Chondrocyte (in vitro differentiated cells): ENCODE results near the gene SAMD5. TPM values are rescaled to one million over a fixed set of nuclear protein-coding genes. Genes with fewer than 3 reads are reported as not detected.
"Not testable (repeated sequence)": the region's sequence is repeated elsewhere in the genome, so short reads cannot be mapped to it uniquely, and the experiment has no call there.

ENCODE experiments used
- DNase-seq: peaks from one replicate; pipeline ENCODE4 v3.0.0; 2021; ENCODE audit warnings: mixed read lengths, low spot score
- H3K27ac Mint-ChIP-seq: one replicate; pipeline ENCODE4 v1.8.0; 2021; ENCODE audit warnings: mild to moderate bottlenecking, moderate library complexity, mixed read lengths; ENCODE audit not compliant: unreplicated experiment
- H3K27me3 Mint-ChIP-seq: 2 replicates; pipeline ENCODE4 v1.8.0; 2021; ENCODE audit warnings: low read depth, mixed read lengths
- H3K36me3 Mint-ChIP-seq: 2 replicates; pipeline ENCODE4 v1.8.0; 2021; ENCODE audit warnings: low read depth, mixed read lengths
- H3K4me1 Mint-ChIP-seq: 2 replicates; pipeline ENCODE4 v1.8.0; 2021; ENCODE audit warnings: low read depth, mild to moderate bottlenecking, mixed read lengths
- H3K4me3 Mint-ChIP-seq: one replicate; pipeline ENCODE4 v1.8.0; 2021; ENCODE audit warnings: mild to moderate bottlenecking, moderate library complexity, mixed read lengths; ENCODE audit not compliant: unreplicated experiment
- H3K9me3 Mint-ChIP-seq: 2 replicates; pipeline ENCODE4 v1.8.0; 2021; ENCODE audit warnings: low read depth, mixed read lengths
- total RNA-seq: library from RNA; stranded (reverse); gene quantifications from 3 replicates; pipeline ENCODE4 v1.2.1, GENCODE V29; 2021
- TF ChIP-seq, protein P1 (sequence below): fragments of 200-600 bp; sonication (generic); IDR thresholded peaks from 2 replicates; pipeline ENCODE4 v1.5.0; 2021; ENCODE audit warnings: antibody characterized with exemption, mild to moderate bottlenecking, moderate library complexity

The SAMD5 gene
- total RNA-seq, 1 donor from 2014 or later = 9.2 TPM

DNA sequence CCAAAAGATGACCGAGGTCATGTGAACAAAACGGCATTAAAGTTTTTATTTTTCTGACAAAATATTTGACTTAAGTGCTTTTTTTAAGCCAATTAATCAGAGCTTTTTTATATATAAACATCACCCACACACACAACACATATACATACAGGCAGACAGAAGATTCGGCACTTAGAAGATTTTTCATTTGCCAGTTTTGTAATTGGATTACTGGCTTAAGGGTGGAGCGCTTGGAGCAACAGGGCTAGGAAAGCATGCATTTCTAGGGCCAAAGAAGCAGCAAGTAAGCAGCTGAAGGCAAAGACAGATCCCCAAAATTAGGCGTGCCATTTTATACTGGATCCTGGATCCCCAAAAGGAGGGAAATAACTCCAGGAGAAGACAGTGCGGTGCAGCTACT is 30.3 kb downstream of the SAMD5 start:
- no peak for DNase-seq
- Mint-ChIP-seq H3K27ac (no peak overlapping the region), H3K27me3 (no peaks in the 10 kb centered on the region), H3K4me1 (peaks cover 20% of the 10 kb centered on the region), H3K9me3 (no peaks in the 10 kb centered on the region), H3K4me3 (no peak overlapping the region), H3K36me3 (no peaks in the 10 kb centered on the region)
- TF ChIP-seq, protein P1, sequence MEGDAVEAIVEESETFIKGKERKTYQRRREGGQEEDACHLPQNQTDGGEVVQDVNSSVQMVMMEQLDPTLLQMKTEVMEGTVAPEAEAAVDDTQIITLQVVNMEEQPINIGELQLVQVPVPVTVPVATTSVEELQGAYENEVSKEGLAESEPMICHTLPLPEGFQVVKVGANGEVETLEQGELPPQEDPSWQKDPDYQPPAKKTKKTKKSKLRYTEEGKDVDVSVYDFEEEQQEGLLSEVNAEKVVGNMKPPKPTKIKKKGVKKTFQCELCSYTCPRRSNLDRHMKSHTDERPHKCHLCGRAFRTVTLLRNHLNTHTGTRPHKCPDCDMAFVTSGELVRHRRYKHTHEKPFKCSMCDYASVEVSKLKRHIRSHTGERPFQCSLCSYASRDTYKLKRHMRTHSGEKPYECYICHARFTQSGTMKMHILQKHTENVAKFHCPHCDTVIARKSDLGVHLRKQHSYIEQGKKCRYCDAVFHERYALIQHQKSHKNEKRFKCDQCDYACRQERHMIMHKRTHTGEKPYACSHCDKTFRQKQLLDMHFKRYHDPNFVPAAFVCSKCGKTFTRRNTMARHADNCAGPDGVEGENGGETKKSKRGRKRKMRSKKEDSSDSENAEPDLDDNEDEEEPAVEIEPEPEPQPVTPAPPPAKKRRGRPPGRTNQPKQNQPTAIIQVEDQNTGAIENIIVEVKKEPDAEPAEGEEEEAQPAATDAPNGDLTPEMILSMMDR = no peak

DNA sequence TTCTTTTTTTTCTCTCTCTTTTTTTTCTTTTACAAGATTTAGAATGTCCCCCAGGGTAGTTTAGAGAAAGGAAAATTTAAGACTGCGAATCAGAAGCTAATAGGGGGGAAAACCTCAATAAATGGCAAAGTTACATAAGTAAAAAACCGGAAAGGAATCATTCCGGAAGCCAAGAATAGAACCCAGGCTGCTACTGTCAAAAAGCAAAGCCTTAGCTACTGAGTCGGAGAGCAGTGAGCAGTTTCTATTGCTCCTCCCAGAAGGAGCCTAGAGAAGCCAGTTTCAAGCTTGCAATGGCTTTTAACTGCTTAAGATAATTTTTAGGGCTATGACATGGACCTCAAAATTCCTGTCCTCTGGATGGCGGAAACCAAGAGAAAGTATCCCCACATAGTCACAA is 31.6 kb downstream of the SAMD5 start:
- TF ChIP-seq, protein P1 = no peak
- no peak overlapping the region for H3K27ac Mint-ChIP-seq

DNA sequence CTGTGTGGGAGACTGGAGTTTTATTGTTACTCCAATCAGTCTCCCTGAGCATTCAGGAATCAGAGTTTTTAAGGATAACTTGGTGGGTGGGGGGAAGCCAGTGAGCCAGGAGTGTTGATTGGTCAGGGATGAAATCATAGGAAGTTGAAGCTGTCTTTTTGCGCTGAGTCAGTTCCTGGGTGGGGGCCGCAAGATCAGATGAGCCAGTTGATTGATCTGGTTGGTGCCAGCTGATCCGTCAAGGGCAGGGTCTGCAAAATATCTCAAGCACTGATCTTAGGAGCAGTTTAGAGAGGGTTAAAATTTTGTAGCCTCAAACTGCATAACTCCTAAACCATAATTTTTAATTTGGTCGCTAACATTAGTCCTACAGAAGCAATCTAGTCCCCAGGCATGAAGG is 33.9 kb downstream of the SAMD5 start:
- not testable (repeated sequence) for H3K27ac Mint-ChIP-seq, H3K27me3 Mint-ChIP-seq, H3K4me3 Mint-ChIP-seq, H3K36me3 Mint-ChIP-seq, H3K9me3 Mint-ChIP-seq, DNase-seq
- peaks cover 28% of the 10 kb centered on the region for H3K4me1 Mint-ChIP-seq

More for the DNA sequence above, 31.6 kb downstream of the SAMD5 start:
- H3K36me3 Mint-ChIP-seq = no peaks in the 10 kb centered on the region
- peaks cover 14% of the 10 kb centered on the region for H3K4me1 Mint-ChIP-seq
- H3K27me3 Mint-ChIP-seq = no peaks in the 10 kb centered on the region
- no peaks in the 10 kb centered on the region for H3K9me3 Mint-ChIP-seq
- DNase-seq = no peak
- H3K4me3 Mint-ChIP-seq = no peak overlapping the region

DNA sequence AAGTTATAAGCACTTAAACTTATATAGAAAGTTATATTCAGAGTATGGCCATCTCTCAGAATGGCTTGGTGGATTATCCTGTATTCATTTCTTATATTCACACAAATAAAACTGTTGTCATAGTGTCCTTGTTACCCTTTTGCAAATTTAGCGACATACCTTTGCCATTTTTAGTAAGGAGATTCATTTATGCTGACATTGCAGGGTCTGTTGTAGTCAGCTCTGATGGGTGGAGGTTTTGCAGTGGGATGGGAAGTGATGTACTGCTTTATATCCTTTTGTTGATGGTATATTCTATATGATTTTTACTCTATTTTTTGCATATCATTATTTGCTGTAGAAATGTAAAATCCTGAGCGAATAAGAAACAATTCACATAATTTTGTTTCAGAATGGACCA is 35.9 kb downstream of the SAMD5 start:
- Mint-ChIP-seq H3K27ac (no peak overlapping the region), H3K36me3 (no peaks in the 10 kb centered on the region), H3K4me1 (peaks cover 33% of the 10 kb centered on the region), H3K4me3 (no peak overlapping the region), H3K9me3 (peaks cover 1% of the 10 kb centered on the region), H3K27me3 (no peaks in the 10 kb centered on the region)
- DNase-seq = no peak
- TF ChIP-seq, protein P1 = no peak

DNA sequence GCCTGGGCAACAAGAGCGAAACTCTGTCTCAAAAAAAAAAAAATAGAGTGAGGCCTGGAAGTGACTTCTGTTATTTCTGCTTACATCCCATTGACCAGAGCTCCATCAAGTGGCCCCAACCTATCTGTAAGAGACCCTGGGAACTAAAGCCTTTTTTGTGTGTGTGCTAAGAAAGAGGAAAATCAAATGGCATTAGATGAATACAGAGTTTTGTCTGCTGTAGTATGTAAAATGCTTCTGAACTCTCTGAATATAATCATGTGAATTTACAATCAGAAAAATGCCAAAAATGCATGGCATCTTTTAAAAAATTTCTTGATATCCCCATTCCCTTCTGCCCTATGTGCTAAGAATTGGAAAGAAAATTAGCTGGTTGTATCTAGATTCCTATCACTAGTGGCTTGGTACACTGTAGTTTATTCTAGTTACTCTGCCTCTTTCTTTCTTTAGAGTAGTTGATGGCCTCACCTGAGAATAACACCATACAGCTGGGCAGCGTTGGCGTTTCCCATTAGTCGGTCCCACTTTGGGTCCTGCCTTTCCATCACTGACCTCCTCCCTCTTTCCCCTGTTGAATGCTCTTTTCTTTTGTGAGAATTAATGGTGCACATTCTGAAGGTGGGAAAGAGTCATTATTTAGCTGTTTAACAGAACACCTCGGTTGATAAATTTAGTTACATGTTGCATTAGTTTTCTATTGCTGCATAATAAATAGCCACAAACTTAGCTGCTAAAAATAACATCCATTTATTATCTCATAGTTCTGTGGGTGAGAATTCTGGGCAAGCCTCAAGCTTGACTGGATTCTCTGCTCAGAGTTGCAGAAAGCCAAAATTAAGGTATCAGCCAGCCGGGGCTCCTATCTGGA is 38.2 kb downstream of the SAMD5 start:
- Mint-ChIP-seq H3K4me3 (no peak overlapping the region), H3K27ac (peak overlapping the region; percentile 10)
- DNase-seq = no peak

More for the DNA sequence above, 38.2 kb downstream of the SAMD5 start:
- Mint-ChIP-seq H3K4me1 (peaks cover 37% of the 10 kb centered on the region), H3K36me3 (no peaks in the 10 kb centered on the region), H3K9me3 (peaks cover 3% of the 10 kb centered on the region), H3K27me3 (no peaks in the 10 kb centered on the region)
- TF ChIP-seq, protein P1 = no peak
